HepG2 (cell line): ENCODE data around the gene CRAT. TPM values are rescaled to one million over a fixed set of nuclear protein-coding genes. Genes with fewer than 3 reads are reported as not detected.

Experiments
- ATAC-seq: fragments of 200-7000 bp; cut with Tn5 transposase; 3 replicates; pipeline ENCODE4 v1.9.1; 2020; ENCODE audit warnings: mild to moderate bottlenecking, moderate library complexity
- BruUV-seq: library from RNA; stranded (reverse); fragments of 400-500 nt; replicated peaks from 2 replicates; lab custom pipeline; 2021; lab: Mats Ljungman, UMichigan
- CTCF ChIA-PET: fragments of 300-600 bp; formaldehyde crosslinking; extraction: SDS; loops from one replicate; lab custom pipeline; 2021; ENCODE audit warnings: low total read pairs, inconsistent platforms, low intra/inter-chr PET ratio; lab: Yijun Ruan, JAX
- POLR2A ChIA-PET: fragments of 350-600 bp; sonication (Branson Sonifier 250); formaldehyde crosslinking; loops from one replicate; lab custom pipeline; 2020; ENCODE audit warnings: antibody characterized with exemption, inconsistent platforms; lab: Yijun Ruan, JAX
- DNase-seq: peaks from one replicate; pipeline ENCODE4 v3.0.0-alpha.2; 2015; ENCODE audit warnings: low spot score
- FAIRE-seq: peaks from 3 replicates; lab custom pipeline; 2011; peaks lifted over from hg19 to GRCh38; lab: Jason Lieb, UNC
- H2AFZ ChIP-seq: one replicate; pipeline ENCODE4 v1.6.1; 2011; ENCODE audit warnings: low read length, inconsistent platforms
- H3K27ac ChIP-seq: fragments of 300-600 bp; 3 replicates; pipeline ENCODE4 v1.8.0; 2011; ENCODE audit warnings: mixed run types, mild to moderate bottlenecking, mixed read lengths, low read length, inconsistent platforms; ENCODE audit not compliant: insufficient read depth; ENCODE audit errors: extremely low read length
- H3K27me3 ChIP-seq, 2 experiments: fragments of 200-600 bp in 1 of 2; 2 replicates in 1 of 2; 3 replicates in 1 of 2; pipeline versions ENCODE4 v1.6.0 to v1.8.0; 2011; ENCODE audit warnings: low read length in 2 of 2, mild to moderate bottlenecking in 2 of 2, moderate library complexity in 2 of 2, inconsistent platforms in 1 of 2; ENCODE audit not compliant: insufficient read depth in 2 of 2, control insufficient read depth in 1 of 2
- H3K36me3 ChIP-seq, 2 experiments: fragments of 200-600 bp in 1 of 2; replicated peaks in 1 of 2; 2 replicates in 1 of 2; 3 replicates in 1 of 2; pipeline versions ENCODE4 v1.5.1 to v1.8.0; 2011; ENCODE audit warnings: low read length in 2 of 2, inconsistent platforms in 1 of 2; ENCODE audit not compliant: insufficient read depth in 2 of 2, control insufficient read depth in 1 of 2
- H3K4me1 ChIP-seq: 2 replicates; pipeline ENCODE4 v1.5.1; 2012; ENCODE audit warnings: low read length, inconsistent platforms; ENCODE audit not compliant: insufficient read depth
- H3K4me2 ChIP-seq: 2 replicates; pipeline ENCODE4 v1.6.0; 2011; ENCODE audit warnings: low read depth, low read length, inconsistent platforms
- H3K4me3 ChIP-seq, 3 experiments: fragments of 200-600 bp in 1 of 3; sonication (generic), shearing (Covaris generic) in 1 of 3; replicated peaks in 1 of 3; 2 replicates each; pipeline ENCODE4 v1.5.1; 2011 to 2016; ENCODE audit warnings: low read length in 3 of 3, inconsistent platforms in 2 of 3, low read depth in 2 of 3, mild to moderate bottlenecking in 2 of 3, control low read depth in 1 of 3, mixed read lengths in 1 of 3; ENCODE audit not compliant: insufficient read depth in 1 of 3
- H3K79me2 ChIP-seq: one replicate; pipeline ENCODE4 v1.6.1; 2011; ENCODE audit warnings: low read length, inconsistent platforms; ENCODE audit not compliant: insufficient read depth
- H3K9ac ChIP-seq: 2 replicates; pipeline ENCODE4 v1.6.0; 2011; ENCODE audit warnings: mild to moderate bottlenecking, low read depth, low read length, inconsistent platforms; ENCODE audit not compliant: insufficient read depth
- H3K9me3 ChIP-seq: 2 replicates; pipeline ENCODE4 v1.5.1; 2012; ENCODE audit warnings: mild to moderate bottlenecking, low read length
- H4K20me1 ChIP-seq: 2 replicates; pipeline ENCODE4 v1.6.0; 2011; ENCODE audit warnings: inconsistent platforms, mild to moderate bottlenecking, low read length, moderate library complexity; ENCODE audit not compliant: insufficient read depth
- HHEX ChIP-seq: IDR thresholded peaks from 2 replicates; pipeline ENCODE4 v1.6.1; 2016; ENCODE audit warnings: control low read depth
- KDM5B ChIP-seq: sonication (generic); formaldehyde crosslinking; IDR thresholded peaks from 2 replicates; pipeline ENCODE4 v1.4.0; 2020; ENCODE audit warnings: missing genetic modification reagents, mild to moderate bottlenecking, borderline replicate concordance
- MED13 ChIP-seq: sonication (generic); formaldehyde crosslinking; IDR thresholded peaks from 2 replicates; pipeline ENCODE4 v1.5.0; 2020; ENCODE audit warnings: missing genetic modification reagents
- MLXIP ChIP-seq: sonication (generic); formaldehyde crosslinking; IDR thresholded peaks from 2 replicates; pipeline ENCODE4 v1.9.0; 2021; ENCODE audit warnings: missing genetic modification reagents, borderline replicate concordance
- NR2F2 ChIP-seq: IDR thresholded peaks from 2 replicates; pipeline ENCODE4 v1.6.1; 2012; ENCODE audit warnings: low read depth, inconsistent platforms, borderline replicate concordance
- RORA ChIP-seq: sonication (generic); formaldehyde crosslinking; IDR thresholded peaks from 2 replicates; pipeline ENCODE4 v1.5.0; 2020; ENCODE audit warnings: mild to moderate bottlenecking, missing genetic modification reagents, moderate library complexity
- RXRB ChIP-seq: IDR thresholded peaks from 2 replicates; pipeline ENCODE4 v1.6.1; 2016; ENCODE audit warnings: borderline replicate concordance, missing genetic modification reagents, missing compliant biosample characterization
- WIZ ChIP-seq: sonication (generic); formaldehyde crosslinking; IDR thresholded peaks from 2 replicates; pipeline ENCODE4 v1.5.1; 2020; ENCODE audit warnings: mild to moderate bottlenecking, missing genetic modification reagents
- ZMAT3 ChIP-seq: sonication (generic); formaldehyde crosslinking; conservative IDR thresholded peaks from 2 replicates; pipeline ENCODE4 v1.7.0; 2021; ENCODE audit warnings: missing genetic modification reagents
- ZNF142 ChIP-seq: sonication (generic); formaldehyde crosslinking; IDR thresholded peaks from 2 replicates; pipeline ENCODE4 v1.4.0; 2020; ENCODE audit warnings: missing genetic modification reagents
- ZNF431 ChIP-seq: sonication (generic); formaldehyde crosslinking; IDR thresholded peaks from 2 replicates; pipeline ENCODE4 v1.9.0; 2022; ENCODE audit warnings: missing genetic modification reagents, low read depth, mild to moderate bottlenecking, borderline replicate concordance
- WGBS: methylation state at CpG from one replicate; pipeline ENCODE4 v1.1.6; 2017; ENCODE audit warnings: low lambda C conversion rate; 5-methylcytosine and 5-hydroxymethylcytosine counted together
- in situ Hi-C: cut with HindIII; loops from 2 replicates; pipeline ENCODE4 v1.10.0; 2017; ENCODE audit warnings: low pct_unique_long_range_greater_than_20kb; ENCODE audit not compliant: extremely low pct_ligation_motif_present
- intact Hi-C: fragments of 100-400 bp; cut with micrococcal nuclease; formaldehyde crosslinking; loops from one replicate; pipeline ENCODE4 v1.10.0; 2022; ENCODE audit not compliant: unreplicated experiment
- polyA plus RNA-seq, 8 experiments: library from polyadenylated mRNA; depleted of rRNA in 3 of 8; stranded (reverse) in 7 of 8; unstranded in 1 of 8; fragments of >200 nt; fragmentation: Illumina TruSeq in 4 of 8; extraction: Trizol in 4 of 8; gene quantifications; 2 replicates each; pipeline versions ENCODE4 v1.2.1 to v1.2.3, GENCODE V29; 2011 to 2016; ENCODE audit warnings: low read depth in 4 of 8, missing spikeins in 1 of 8, mixed read lengths in 1 of 8; ENCODE audit not compliant: insufficient read depth in 1 of 8
- total RNA-seq, 5 experiments: library from RNA; depleted of rRNA; stranded (reverse); fragments of >200 nt; fragmentation: Illumina TruSeq; extraction: Trizol; gene quantifications; 2 replicates each; pipeline ENCODE4 v1.2.3, GENCODE V29; 2016; ENCODE audit warnings: low read depth in 1 of 5
- TF ChIP-seq, protein P1 (sequence below): sonication (generic); formaldehyde crosslinking; IDR thresholded peaks from 2 replicates; pipeline ENCODE4 v1.8.0; 2022; ENCODE audit warnings: missing genetic modification reagents, low read depth, mild to moderate bottlenecking, borderline replicate concordance

The CRAT gene
- total and polyA plus RNA-seq, 2 of the 13 experiments (the other 11 are each of a cell fraction or from before 2014, with no cell fraction given) = 26.1 to 26.6 TPM

DNA sequence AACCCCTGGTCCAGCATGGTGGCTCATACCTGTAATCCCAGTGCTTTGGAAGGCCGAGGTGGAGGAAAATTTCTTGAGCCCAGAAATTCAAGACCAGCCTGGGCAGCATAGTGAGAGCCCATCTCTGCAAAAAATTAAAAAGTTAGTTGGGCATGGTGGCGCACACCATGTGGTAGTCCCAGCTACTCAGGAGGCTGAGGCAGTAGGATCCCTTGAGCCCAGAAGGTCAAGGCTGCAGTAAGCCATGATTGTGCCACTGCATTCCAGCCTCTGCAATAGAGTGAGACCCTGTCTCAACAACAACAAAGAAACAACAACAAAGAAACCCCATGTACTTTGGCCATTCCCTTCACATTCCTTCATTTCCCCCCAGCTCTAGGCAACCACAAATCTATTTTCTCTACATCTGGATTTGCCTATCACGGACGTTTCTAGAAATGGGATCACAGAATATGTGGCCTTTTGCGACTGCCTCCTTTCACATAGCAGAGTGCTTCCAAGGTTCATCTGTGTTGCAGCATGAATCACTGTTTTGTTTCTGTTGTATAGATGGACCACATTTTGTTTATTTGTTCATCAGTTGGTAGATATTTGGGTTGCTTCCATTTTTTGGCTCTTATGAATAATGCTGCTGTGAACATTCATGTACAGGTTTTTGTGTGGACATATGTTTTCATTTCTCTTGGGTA lies 56.3 kb downstream of the CRAT start:
- ChIA-PET CTCF (no interaction called here), POLR2A (interaction anchor here (0.6 kb wide), 1 partner anchor 9 kb away, joined by 4 read pairs; no protein-coding TSS in a partner anchor)
- ATAC-seq (no peak), FAIRE-seq (no peak), DNase-seq (no peak)
- Histone ChIP-seq H2AFZ (no peak overlapping the region), H3K36me3 (peaks cover 0 to 9% of the 10 kb centered on the region in 2 experiments; a peak in 3 of 5 replicates), H4K20me1 (no peaks in the 10 kb centered on the region), H3K9me3 (no peaks in the 10 kb centered on the region), H3K79me2 (no peaks in the 10 kb centered on the region), H3K4me3 (no peak overlapping the region), H3K4me1 (peaks cover 20% of the 10 kb centered on the region), H3K27ac (no peak overlapping the region), H3K27me3 (no peaks in the 10 kb centered on the region), H3K9ac (no peak overlapping the region), H3K4me2 (no peak overlapping the region)
- BruUV-seq = no TSS peak
- in situ Hi-C loops = no loop called here
- intact Hi-C loops = no loop called here
- WGBS = 72% methylated on average over 4 of the region's 5 CpGs
- no peak for TF ChIP-seq RXRB (CRISPR knock-in tag)
- no peak for TF ChIP-seq MLXIP (CRISPR knock-in tag)
- no peak for TF ChIP-seq WIZ (CRISPR knock-in tag)
- TF ChIP-seq HHEX = no peak
- no peak for TF ChIP-seq KDM5B (CRISPR knock-in tag)
- TF ChIP-seq RORA (CRISPR knock-in tag) = no peak
- no peak for TF ChIP-seq ZNF431 (CRISPR knock-in tag)
- no peak for TF ChIP-seq MED13 (CRISPR knock-in tag)
- TF ChIP-seq, protein P1, sequence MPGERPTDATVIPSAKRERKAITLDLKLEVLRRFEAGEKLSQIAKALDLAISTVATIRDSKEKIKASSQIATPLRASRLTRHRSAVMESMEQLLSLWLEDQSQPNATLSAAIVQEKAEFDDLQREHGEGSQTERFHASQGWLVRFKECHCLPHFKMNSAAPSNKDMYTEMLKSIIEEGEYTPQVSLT (CRISPR knock-in tag) = no peak
- no peak for TF ChIP-seq ZNF142 (CRISPR knock-in tag)
- no peak for TF ChIP-seq NR2F2
- no peak for TF ChIP-seq ZMAT3
